ENCODE measurements around the gene PAXIP1.
"Not testable (repeated sequence)": the region's sequence is repeated elsewhere in the genome, so short reads cannot be mapped to it uniquely, and the experiment has no call there.

The PAXIP1 gene

DNA sequence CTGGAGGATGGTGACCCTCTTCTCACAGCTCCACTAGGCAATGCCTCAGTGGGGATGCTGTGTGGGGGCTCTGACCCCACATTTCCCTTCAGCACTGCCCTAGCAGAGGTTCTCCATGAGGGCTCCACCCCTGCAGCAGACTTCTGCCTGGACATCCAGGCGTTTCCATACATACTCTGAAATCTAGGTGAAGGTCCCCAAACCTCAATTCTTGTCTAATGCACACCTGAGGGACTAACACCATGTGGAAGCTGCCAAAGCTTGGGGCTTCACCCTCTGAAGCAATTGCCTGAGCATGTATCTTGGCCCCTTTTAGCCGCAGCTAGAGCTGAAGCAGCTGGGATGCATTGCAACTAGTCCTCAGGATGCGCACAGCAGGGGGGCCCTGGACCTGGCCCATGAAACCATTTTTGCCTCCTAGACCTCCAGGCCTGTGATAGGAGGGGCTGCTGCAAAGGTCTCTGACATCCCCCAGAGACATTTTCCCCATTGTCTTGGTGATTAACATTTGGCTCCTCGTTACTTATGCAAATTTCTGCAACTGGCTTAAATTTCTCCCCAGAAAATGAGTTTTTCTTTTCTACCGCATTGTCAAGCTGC is 68.5 kb downstream of the PAXIP1 start:
- not testable (repeated sequence) for DNase-seq

DNA sequence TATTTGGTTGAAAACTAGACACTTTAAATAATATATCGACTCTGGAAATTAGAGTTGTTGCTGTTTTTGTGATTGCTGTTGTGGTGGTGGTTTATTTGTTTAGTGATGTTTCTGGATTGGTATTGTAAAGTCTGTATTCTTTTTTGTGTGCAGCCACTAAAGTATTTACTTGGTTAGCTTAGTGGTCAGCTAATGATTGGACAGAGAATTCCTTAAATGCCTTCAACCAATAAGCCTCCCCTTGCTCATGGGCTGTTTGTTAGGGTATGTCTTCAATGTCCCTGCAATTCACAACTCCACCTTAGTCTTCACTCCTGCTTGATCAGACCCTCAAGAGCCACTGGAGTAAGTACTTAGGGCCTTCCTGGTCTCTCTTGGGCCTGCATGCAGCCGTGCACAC is 71.0 kb downstream of the PAXIP1 start:
- no peak for DNase-seq

DNA sequence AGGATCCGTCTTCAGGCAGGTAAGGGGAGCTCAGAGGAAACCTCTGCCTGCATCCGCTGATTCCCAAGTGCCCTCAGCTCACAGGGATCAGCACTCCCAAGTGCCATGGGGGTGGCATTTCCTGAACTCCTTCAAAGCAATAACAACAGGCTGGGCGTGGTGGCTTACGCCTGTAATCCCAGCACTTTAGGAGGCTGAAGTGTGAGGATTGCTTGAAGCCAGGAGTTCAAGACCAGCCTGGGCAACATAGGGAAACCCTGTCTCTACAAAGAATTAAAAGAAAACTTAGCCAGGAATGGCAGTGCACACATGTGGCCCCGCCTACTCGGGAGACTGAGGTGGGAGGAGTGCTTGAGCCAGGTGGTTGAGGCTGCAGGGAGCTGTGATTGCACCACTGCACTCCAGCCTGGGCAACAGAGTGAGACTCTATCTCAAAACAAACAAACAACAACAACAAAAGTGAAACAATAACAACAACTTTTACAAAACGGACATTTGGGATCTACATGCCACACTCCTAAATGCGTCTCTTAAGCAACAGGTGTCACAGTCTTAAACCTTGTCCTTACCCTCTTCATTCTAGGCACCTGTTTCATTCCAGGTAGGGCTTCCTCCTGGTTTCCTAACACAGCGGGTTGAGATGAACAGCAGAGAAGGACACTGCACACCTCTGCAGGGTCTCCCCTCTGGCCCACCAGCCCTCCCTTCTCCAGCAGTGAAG is 73.8 kb downstream of the PAXIP1 start:
- DNase-seq, result no peak

DNA sequence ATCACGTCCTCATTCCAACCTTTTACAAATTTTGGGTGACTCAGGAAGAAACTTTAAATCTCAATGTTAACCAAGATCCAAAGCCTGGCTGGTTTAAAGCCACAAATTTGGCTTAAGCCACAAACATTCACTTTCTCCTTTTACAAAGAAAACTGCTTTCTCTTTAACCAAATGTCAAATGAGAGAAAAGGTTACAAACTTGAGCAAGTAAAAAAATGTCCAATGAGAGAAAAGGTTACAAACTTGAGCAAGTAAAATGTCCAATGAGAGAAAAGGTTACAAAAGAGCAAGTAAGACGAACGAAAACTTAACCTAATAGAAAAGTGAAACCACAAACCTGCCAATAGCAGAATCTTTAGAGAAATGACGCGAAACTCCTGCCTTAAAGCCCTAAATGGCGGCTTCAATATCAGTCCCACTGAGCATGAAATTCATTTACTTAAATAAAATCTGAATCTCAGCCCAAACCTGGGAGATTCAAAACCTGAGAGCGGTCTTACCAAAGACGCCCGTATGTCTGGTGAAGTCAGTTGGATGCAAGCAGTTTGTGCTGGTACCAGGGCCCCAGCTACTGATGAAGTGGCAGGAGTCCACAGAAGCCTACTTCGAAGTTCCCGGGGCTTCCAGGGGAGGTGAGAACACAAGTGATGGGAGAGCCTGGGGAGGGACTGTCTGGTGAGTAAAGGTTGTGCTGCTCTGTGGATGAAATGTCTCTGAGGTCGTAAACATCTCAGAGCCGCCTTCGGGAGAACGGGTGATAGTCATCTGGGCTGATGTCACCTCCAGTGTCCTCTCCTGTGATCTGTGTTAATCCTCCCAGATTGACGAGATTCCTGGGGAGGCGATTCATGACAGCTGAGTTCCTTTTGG is 74.6 kb downstream of the PAXIP1 start:
- DNase-seq, result peak; percentile 26

DNA sequence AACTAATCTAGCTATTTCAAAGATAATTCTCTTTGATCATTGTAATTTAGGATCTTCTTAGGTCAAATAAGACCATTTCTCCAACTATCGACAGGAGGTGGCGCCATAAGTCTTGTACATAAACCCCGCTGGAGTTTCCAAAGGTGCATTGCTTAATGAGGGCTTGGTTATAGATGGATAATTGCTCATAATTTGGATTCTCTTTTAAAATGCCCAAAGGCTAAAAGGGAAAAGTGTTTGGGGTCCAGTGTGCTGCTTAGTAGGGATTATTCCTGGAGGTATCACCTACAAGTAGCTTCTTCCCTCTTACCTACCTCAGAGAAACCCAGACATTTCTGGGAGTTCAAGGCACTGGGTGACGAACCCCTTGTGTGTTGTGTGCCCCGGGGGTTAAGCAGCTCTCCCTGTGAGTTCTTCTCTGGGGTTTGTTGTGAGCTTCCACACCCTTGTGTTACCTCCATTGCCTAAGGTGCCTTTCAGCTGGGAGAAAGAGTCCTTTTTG is 75.2 kb downstream of the PAXIP1 start:
- DNase-seq, result peak; percentile 75

DNA sequence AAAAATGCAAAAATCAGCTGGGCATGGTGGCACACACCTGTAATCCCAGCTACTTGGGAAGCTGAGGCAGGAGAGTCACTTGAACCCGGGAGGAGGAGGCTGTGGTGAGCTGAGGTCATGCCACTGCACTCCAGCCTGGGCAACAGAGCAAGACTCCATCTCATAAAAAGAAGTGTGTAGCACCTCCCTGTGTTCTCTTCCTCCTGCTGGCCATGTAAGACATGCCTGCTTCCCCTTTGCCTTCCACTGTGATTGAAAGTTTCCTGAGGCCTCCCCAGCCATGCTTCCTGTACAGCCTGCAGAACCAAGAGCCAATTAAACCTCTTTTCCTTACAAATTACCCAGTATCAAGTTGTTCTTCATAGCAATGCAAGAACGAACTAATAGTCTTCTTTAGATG is 80.5 kb downstream of the PAXIP1 start:
- DNase-seq, result not testable (repeated sequence)

DNA sequence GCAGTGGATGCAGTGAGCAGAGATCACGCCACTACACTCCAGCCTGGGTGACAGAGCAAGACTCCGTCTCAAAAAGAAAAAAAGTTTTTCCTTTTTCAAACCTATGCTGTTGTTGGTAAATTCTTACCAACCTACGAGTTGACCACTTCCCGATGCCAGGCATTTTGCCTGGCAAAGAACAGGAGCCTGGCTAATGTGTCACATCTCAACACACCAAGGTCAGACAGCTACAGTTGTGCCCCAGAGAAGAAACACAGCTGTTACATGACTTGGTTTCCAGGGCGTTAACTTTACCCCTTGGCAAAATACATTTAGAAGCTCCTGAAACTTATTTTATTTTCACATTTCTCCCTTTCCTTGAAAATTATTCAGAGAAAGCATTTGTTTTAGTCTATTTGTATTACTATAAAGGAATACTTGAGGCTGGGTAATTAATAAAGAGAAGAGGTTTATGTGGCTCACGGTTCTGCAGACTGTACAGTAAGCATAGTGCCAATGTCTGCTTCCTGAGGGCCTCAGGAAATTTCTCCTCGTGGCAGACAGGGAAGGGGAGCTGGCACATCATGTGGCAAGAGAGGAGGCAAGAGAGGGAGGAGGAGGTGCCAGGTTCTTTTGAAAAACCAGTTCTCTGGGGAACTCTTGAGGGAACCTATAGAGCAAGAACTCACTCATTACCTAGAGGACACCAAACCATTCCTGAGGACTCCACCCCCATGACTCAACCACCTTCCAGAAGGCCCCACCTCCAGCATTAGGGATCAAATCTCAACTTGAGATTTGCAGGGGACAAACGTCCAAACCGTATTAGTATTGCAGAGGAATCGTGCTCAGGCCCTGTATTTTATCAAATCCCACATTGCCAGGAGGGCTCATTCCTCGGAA is 83.3 kb downstream of the PAXIP1 start:
- DNase-seq, result no peak

GRCh38 chr7:154918741-154919140 is 84.2 kb downstream of the PAXIP1 start:
- no peak for DNase-seq

- no peak for DNase-seq
Measured at GRCh38 chr7:154918266-154918665, 84.7 kb downstream of the PAXIP1 start.

- no peak for DNase-seq
Measured at GRCh38 chr7:154917808-154918160, 85.1 kb downstream of the PAXIP1 start.

GRCh38 chr7:154916856-154917807 is 85.8 kb downstream of the PAXIP1 start:
- no peak for DNase-seq

DNA sequence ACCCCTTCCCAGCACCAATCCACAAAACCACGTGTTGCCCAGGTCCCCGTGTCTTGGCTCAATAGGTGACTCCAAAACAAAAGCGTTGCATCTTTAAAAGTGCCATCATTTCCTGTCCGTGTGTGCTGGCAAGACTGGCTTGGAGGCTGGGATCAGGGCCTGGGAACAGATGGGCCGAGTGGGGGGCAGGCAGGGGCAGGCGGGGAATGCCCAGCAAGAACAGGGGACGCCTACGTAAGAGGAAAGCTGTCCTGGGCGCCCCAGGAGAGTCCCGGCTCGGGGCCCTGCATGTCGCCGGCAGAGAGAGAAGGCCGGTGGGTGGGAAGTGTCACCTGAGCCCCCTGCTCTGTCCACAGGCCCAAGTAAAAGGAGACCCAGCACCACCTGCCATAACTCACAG is 86.5 kb downstream of the PAXIP1 start:
- DNase-seq, result no peak

- DNase-seq, result no peak
Measured at GRCh38 chr7:154915600-154915999, 87.3 kb downstream of the PAXIP1 start.

DNA sequence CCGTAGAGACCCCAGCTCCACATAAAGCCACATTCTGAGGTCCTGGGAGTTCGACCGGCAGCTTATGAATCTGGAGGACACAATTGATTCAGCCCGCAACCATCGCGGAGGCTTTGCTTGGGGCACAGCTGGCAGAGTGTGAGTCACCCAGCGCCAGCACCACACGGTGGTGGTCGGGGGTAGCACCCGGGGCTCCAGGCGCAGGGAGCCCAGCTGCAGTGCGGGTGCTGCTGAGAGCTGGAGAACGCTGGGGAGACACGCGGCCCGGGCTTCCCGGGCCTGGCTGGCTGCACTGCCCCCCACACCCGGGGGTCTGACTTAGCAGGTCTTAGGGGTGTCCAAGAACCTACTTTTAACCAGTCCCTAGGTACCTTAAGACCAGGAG is 87.9 kb downstream of the PAXIP1 start:
- DNase-seq, result no peak

- no peak for DNase-seq
Measured at GRCh38 chr7:154914308-154914995, 88.5 kb downstream of the PAXIP1 start.

GRCh38 chr7:154913638-154914307 is 89.2 kb downstream of the PAXIP1 start:
- DNase-seq, result peak; percentile 89

GRCh38 chr7:154912871-154913637 is 89.9 kb downstream of the PAXIP1 start:
- DNase-seq, result no peak

DNA sequence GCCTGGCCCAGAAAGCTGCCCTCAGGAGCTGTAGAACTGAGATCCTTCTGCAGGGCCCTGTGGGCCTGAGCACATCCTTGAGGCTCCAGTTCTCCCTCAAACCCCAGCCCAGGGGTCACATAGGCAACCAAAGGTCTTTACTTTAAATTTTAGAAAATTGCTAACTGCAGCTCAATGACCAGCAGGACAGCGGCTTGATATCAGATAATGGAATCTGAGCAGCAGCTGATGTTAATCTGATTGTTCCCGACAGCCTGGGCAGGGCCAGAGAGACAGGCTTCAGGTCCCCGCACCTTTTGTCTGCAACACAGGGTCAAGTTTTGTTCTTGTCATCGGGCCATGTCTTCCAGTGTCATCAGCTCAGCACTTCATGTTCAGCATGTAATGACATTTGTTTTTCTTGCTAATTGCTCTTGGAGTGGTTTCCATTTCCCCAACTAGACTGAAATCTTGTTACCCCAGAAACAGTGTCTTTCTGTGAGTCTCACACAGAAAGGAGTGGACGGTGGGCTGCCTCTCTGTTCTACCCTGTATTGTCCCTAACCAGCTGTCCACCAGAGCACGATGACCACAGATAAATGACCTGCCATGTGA is 91.0 kb downstream of the PAXIP1 start:
- DNase-seq, result no peak

GRCh38 chr7:154911411-154911810 is 91.5 kb downstream of the PAXIP1 start:
- DNase-seq, result no peak
